ENCODE measurements around the gene SIK3.
"Not testable (repeated sequence)": the region's sequence is repeated elsewhere in the genome, so short reads cannot be mapped to it uniquely, and the experiment has no call there.

SIK3 gene

GRCh38 chr11:117058761-117059261 lies 39.4 kb downstream of the SIK3 start:
- no peaks in the 10 kb centered on the region for H3K27me3 ChIP-seq (ENCODE audit: control insufficient read depth, insufficient read depth, low read length)
- peak overlapping the region; percentile 48 for H3K27ac ChIP-seq (ENCODE audit: low read depth, low read length)
- H3K4me1 ChIP-seq (ENCODE audit: control insufficient read depth, insufficient read depth, low read length): peaks cover 11% of the 10 kb centered on the region; the same call in 1 of the 2 replicates
- no peaks in the 10 kb centered on the region for H3K9me3 ChIP-seq (ENCODE audit: control insufficient read depth, insufficient read depth, low read length)
- no peak overlapping the region for H3K9ac ChIP-seq (ENCODE audit: low read depth, low read length)
- no peaks in the 10 kb centered on the region for H3K36me3 ChIP-seq (ENCODE audit: control insufficient read depth, insufficient read depth, low read length)
- no peak overlapping the region for H3K4me3 ChIP-seq (ENCODE audit: low read depth, low read length)

- H3K9ac ChIP-seq (ENCODE audit: low read depth, low read length): no peak overlapping the region
- no peaks in the 10 kb centered on the region for H3K27me3 ChIP-seq (ENCODE audit: control insufficient read depth, insufficient read depth, low read length)
- no peak overlapping the region for H3K4me3 ChIP-seq (ENCODE audit: low read depth, low read length)
- peaks cover 11% of the 10 kb centered on the region; the same call in 1 of the 2 replicates for H3K4me1 ChIP-seq (ENCODE audit: control insufficient read depth, insufficient read depth, low read length)
- H3K36me3 ChIP-seq (ENCODE audit: control insufficient read depth, insufficient read depth, low read length): no peaks in the 10 kb centered on the region
- H3K27ac ChIP-seq (ENCODE audit: low read depth, low read length): no peak overlapping the region
- no peaks in the 10 kb centered on the region for H3K9me3 ChIP-seq (ENCODE audit: control insufficient read depth, insufficient read depth, low read length)
Measured at GRCh38 chr11:117057727-117058126, 40.5 kb downstream of the SIK3 start.

DNA sequence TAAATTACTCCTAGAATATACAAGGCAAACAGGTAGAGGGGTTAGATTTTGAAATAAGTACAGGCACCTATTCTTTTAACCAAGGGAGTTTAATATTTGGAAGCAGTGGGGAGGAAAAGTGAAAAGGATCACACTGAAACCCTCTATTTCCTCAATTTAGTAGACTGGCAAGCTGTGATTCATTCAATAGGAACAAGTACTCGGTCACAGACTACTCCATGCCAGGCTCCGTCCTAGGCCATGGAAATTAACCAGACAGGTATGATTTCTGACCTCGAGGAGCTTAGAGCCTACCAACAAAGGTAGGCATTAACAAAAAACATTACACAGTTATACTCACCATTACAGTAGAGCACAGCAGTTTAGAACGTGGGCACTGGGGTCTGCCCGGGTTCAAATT lies 40.9 kb downstream of the SIK3 start:
- Histone ChIP-seq H3K27me3 (ENCODE audit: control insufficient read depth, insufficient read depth, low read length) (no peaks in the 10 kb centered on the region), H3K4me1 (ENCODE audit: control insufficient read depth, insufficient read depth, low read length) (peaks cover 11% of the 10 kb centered on the region; the same call in 1 of the 2 replicates), H3K36me3 (ENCODE audit: control insufficient read depth, insufficient read depth, low read length) (no peaks in the 10 kb centered on the region)

GRCh38 chr11:117055469-117055868 lies 42.8 kb downstream of the SIK3 start:
- Histone ChIP-seq H3K4me1 (ENCODE audit: control insufficient read depth, insufficient read depth, low read length) (peaks cover 11% of the 10 kb centered on the region; the same call in 1 of the 2 replicates), H3K9ac (ENCODE audit: low read depth, low read length) (no peak overlapping the region), H3K27ac (ENCODE audit: low read depth, low read length) (no peak overlapping the region), H3K9me3 (ENCODE audit: control insufficient read depth, insufficient read depth, low read length) (no peaks in the 10 kb centered on the region), H3K4me3 (ENCODE audit: low read depth, low read length) (no peak overlapping the region), H3K36me3 (ENCODE audit: control insufficient read depth, insufficient read depth, low read length) (no peaks in the 10 kb centered on the region), H3K27me3 (ENCODE audit: control insufficient read depth, insufficient read depth, low read length) (no peaks in the 10 kb centered on the region)

More for the DNA sequence above, 40.9 kb downstream of the SIK3 start:
- Histone ChIP-seq H3K9ac (ENCODE audit: low read depth, low read length) (no peak overlapping the region), H3K9me3 (ENCODE audit: control insufficient read depth, insufficient read depth, low read length) (no peaks in the 10 kb centered on the region), H3K4me3 (ENCODE audit: low read depth, low read length) (no peak overlapping the region), H3K27ac (ENCODE audit: low read depth, low read length) (no peak overlapping the region)

DNA sequence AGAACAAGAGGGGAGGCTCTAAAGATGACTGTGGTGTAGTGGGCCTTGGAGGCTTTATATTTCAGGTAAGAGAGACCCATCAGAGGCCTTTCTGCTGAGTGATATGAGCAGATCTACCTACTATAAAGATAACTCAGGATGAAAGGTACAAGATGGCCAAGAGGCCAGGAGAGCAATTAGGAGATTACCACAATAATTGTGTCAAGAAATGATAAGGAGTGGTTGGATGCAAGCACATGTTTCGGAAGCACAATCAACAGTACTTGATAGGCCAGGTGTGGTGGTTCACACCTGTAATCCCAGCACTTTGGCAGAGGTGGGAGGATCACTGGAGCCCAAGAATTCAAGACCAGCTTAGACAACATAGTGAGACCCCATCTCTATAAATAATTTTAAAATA lies 43.8 kb downstream of the SIK3 start:
- Histone ChIP-seq H3K36me3 (ENCODE audit: control insufficient read depth, insufficient read depth, low read length) (no peaks in the 10 kb centered on the region), H3K4me1 (ENCODE audit: control insufficient read depth, insufficient read depth, low read length) (peaks cover 10% of the 10 kb centered on the region; the same call in 1 of the 2 replicates), H3K27me3 (ENCODE audit: control insufficient read depth, insufficient read depth, low read length) (no peaks in the 10 kb centered on the region), H3K9ac (ENCODE audit: low read depth, low read length) (no peak overlapping the region), H3K27ac (ENCODE audit: low read depth, low read length) (no peak overlapping the region), H3K9me3 (ENCODE audit: control insufficient read depth, insufficient read depth, low read length) (no peaks in the 10 kb centered on the region), H3K4me3 (ENCODE audit: low read depth, low read length) (no peak overlapping the region)

DNA sequence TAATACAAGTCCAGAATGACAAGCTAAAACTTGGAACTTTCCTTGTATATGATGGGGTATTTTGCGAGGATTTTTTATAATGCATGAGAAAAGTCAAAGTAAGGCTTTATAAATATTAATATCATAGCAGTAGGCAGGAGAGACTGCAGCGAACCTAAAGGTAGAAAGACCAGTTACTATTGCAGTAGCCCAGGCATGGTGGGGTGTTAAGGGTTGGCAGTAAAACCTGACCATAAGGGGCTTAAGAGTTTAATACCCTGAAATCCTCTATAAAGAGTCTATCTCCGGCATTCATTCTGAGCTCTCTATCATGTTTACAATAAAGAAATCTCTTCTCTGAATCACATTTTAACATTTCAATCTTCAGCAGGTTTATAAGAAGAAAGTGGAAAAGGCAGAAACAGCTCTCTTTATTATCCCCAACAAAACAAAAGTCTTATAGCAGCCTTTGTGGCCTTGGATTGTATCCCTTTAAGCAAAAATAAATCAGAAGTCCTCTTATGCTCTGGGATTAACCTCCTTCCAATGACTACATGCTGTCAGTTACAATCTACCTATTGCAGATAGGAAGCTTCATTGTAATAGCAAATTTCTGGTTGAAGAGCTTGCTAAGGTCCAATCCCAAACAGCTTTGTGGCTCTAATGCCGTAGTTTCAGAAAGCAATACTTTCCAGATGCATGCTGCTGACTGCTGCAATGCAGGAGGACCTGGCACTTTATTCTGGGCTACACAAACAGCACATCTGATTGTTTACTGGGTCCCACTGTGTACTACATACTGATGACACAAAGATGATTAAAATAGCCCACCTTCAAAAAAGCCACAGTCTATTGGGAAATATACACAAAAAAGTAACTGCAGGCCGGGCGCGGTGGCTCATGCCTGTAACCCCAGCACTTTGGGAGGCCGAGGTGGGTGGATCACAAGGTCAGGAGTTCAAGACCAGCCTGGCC lies 45.8 kb downstream of the SIK3 start:
- H3K9me3 ChIP-seq (ENCODE audit: control insufficient read depth, insufficient read depth, low read length): no peaks in the 10 kb centered on the region
- H3K4me3 ChIP-seq (ENCODE audit: low read depth, low read length): no peak overlapping the region
- no peaks in the 10 kb centered on the region for H3K36me3 ChIP-seq (ENCODE audit: control insufficient read depth, insufficient read depth, low read length)
- H3K4me1 ChIP-seq (ENCODE audit: control insufficient read depth, insufficient read depth, low read length): no peaks in the 10 kb centered on the region
- no peak overlapping the region for H3K9ac ChIP-seq (ENCODE audit: low read depth, low read length)
- H3K27ac ChIP-seq (ENCODE audit: low read depth, low read length): no peak overlapping the region
- no peaks in the 10 kb centered on the region for H3K27me3 ChIP-seq (ENCODE audit: control insufficient read depth, insufficient read depth, low read length)

DNA sequence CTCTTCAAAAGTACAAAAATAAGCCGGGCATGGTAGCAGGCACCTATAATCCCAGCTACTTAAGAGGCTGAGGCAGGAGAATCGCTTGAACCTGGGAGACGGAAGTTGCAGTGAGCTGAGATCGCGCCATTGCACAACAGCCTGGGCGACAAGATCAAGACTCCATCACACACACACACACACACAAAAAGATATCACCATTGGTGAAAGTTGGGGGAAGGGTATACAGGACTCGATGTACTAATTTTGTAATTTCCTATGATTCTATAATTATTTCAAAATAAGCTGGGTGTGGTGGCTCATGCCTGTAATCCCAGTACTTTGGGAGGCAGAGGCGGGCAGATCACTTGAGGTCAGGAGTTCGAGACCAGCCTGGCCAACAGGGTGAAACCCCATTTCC lies 48.1 kb downstream of the SIK3 start:
- not testable (repeated sequence) for H3K4me1 ChIP-seq (ENCODE audit: control insufficient read depth, insufficient read depth, low read length); H3K27me3 ChIP-seq (ENCODE audit: control insufficient read depth, insufficient read depth, low read length); H3K9ac ChIP-seq (ENCODE audit: low read depth, low read length); H3K9me3 ChIP-seq (ENCODE audit: control insufficient read depth, insufficient read depth, low read length); H3K4me3 ChIP-seq (ENCODE audit: low read depth, low read length); H3K27ac ChIP-seq (ENCODE audit: low read depth, low read length); H3K36me3 ChIP-seq (ENCODE audit: control insufficient read depth, insufficient read depth, low read length)

DNA sequence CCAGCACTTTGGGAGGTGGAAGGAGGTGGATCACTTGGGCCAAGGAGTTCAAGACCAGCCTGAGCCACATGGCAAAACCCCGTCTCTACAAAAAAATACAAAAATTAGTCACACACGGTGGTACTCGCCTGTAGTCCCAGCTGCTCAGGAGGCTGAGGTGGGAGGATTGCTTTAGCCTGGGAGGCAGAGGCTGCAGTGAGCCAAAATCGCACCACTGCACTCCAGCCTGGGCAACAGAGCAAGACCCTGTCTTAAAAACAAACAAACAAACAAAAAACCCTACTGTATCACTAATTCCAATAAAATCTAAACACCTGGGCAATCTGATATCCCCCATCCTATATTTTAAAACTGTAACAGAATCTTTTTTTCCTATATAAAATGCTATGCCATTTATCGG lies 51.6 kb downstream of the SIK3 start:
- not testable (repeated sequence) for H3K9ac ChIP-seq (ENCODE audit: low read depth, low read length); H3K4me1 ChIP-seq (ENCODE audit: control insufficient read depth, insufficient read depth, low read length); H3K27me3 ChIP-seq (ENCODE audit: control insufficient read depth, insufficient read depth, low read length); H3K36me3 ChIP-seq (ENCODE audit: control insufficient read depth, insufficient read depth, low read length); H3K4me3 ChIP-seq (ENCODE audit: low read depth, low read length); H3K27ac ChIP-seq (ENCODE audit: low read depth, low read length); H3K9me3 ChIP-seq (ENCODE audit: control insufficient read depth, insufficient read depth, low read length)

DNA sequence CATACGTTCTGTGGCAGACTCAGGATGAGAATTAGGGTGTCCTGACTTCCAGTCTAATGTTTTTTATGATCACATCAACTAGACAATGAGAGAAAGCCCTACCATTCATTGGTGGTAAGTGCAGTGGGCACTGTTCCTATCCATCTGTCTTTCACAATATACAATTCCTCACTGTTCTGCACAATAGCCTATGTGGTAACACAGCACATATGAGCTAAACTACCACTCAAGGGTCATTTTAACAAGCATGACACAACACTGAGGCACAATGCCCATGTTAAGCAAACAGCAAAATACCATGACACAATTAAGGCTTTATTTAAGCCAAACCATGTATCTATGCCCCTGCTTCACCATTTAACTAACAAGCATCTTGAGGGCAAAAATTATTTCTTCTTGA lies 52.3 kb downstream of the SIK3 start:
- H3K27me3 ChIP-seq (ENCODE audit: control insufficient read depth, insufficient read depth, low read length): no peaks in the 10 kb centered on the region
- H3K9ac ChIP-seq (ENCODE audit: low read depth, low read length): no peak overlapping the region
- no peaks in the 10 kb centered on the region for H3K9me3 ChIP-seq (ENCODE audit: control insufficient read depth, insufficient read depth, low read length)
- no peak overlapping the region for H3K27ac ChIP-seq (ENCODE audit: low read depth, low read length)
- no peaks in the 10 kb centered on the region for H3K36me3 ChIP-seq (ENCODE audit: control insufficient read depth, insufficient read depth, low read length)
- peaks cover 6% of the 10 kb centered on the region for H3K4me1 ChIP-seq (ENCODE audit: control insufficient read depth, insufficient read depth, low read length)
- no peak overlapping the region for H3K4me3 ChIP-seq (ENCODE audit: low read depth, low read length)

DNA sequence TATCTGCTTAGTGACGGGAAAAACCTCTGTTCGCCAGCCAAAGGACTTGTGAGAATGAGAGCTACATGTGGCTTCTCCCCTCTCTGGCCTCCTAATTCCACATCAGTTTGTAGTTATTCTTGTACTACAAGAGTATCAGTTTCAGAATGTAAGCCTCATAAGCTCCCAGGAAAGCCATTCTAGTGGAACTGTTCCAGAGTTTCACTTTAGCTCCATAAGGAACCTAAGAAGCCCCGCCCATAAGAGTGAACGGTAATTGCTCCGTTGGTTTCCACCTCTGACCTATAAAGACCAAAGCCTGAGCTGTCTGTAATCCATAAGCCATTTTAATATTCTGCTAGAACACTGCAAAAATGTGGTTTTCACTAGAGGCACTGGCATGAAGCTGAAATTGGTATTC lies 53.0 kb downstream of the SIK3 start:
- Histone ChIP-seq H3K4me3 (ENCODE audit: low read depth, low read length) (no peak overlapping the region), H3K9me3 (ENCODE audit: control insufficient read depth, insufficient read depth, low read length) (no peaks in the 10 kb centered on the region), H3K4me1 (ENCODE audit: control insufficient read depth, insufficient read depth, low read length) (peaks cover 6% of the 10 kb centered on the region), H3K27ac (ENCODE audit: low read depth, low read length) (no peak overlapping the region), H3K9ac (ENCODE audit: low read depth, low read length) (no peak overlapping the region), H3K36me3 (ENCODE audit: control insufficient read depth, insufficient read depth, low read length) (no peaks in the 10 kb centered on the region), H3K27me3 (ENCODE audit: control insufficient read depth, insufficient read depth, low read length) (no peaks in the 10 kb centered on the region)

GRCh38 chr11:117044287-117045035 lies 53.8 kb downstream of the SIK3 start:
- H3K9ac ChIP-seq (ENCODE audit: low read depth, low read length): no peak overlapping the region
- H3K27me3 ChIP-seq (ENCODE audit: control insufficient read depth, insufficient read depth, low read length): no peaks in the 10 kb centered on the region
- no peaks in the 10 kb centered on the region for H3K36me3 ChIP-seq (ENCODE audit: control insufficient read depth, insufficient read depth, low read length)
- peaks cover 6% of the 10 kb centered on the region for H3K4me1 ChIP-seq (ENCODE audit: control insufficient read depth, insufficient read depth, low read length)
- no peaks in the 10 kb centered on the region for H3K9me3 ChIP-seq (ENCODE audit: control insufficient read depth, insufficient read depth, low read length)
- H3K27ac ChIP-seq (ENCODE audit: low read depth, low read length): no peak overlapping the region
- no peak overlapping the region for H3K4me3 ChIP-seq (ENCODE audit: low read depth, low read length)
